Suprapubic skin (tissue), 4 donors: Measurements from ENCODE around the gene TAF11L13.

ENCODE experiments used
- POLR2A ChIP-seq, 2 donors: fragments of 450-650 bp; IDR thresholded peaks; one replicate each; pipeline ENCODE4 v1.6.1; 2017; ENCODE audit warnings: antibody characterized with exemption in 2 of 2, mild to moderate bottlenecking in 2 of 2, moderate library complexity in 2 of 2
- POLR2AphosphoS5 ChIP-seq, 3 donors: sonication (generic); formaldehyde crosslinking; IDR thresholded peaks; one replicate each; pipeline ENCODE4 v1.6.1; 2017; ENCODE audit warnings: antibody characterized with exemption in 3 of 3
- TF ChIP-seq, protein P1 (sequence below), 2 donors: fragments of 200-600 bp in 1 of 2; fragments of 450-650 bp in 1 of 2; sonication (generic) in 1 of 2; IDR thresholded peaks; one replicate each; pipeline ENCODE4 v1.5.1; 2016 to 2019; ENCODE audit warnings: antibody characterized with exemption in 2 of 2, mild to moderate bottlenecking in 1 of 2, moderate library complexity in 1 of 2

DNA sequence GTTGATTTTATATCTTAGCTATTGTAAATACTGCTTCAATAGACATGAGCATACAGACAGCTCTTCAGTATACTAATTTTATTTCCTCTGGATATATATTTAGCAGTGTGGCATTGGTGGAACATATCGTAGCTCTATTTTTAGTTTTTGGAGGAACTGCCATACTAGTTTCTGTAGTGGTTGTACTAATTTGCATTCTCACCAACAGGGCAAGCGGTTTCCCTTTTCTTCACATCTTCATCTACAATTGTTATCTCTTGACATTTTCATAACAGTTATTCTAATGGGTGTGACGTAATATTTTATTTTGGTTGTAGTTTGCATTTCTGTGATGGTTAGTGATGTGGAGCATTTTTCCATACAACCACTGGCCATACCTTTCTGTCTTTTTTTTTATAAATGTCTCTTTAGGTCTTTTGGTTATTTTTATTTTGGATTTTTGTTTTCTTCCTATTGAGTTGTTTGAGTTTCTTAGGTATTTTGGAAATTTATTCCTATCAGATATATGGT, 34.9 kb downstream of the TAF11L13 start:
- TF ChIP-seq POLR2AphosphoS5 (IDR thresholded peaks at IDR 0.05) (no peak), POLR2A (IDR thresholded peaks at IDR 0.05) (no peak)
- TF ChIP-seq, protein P1, sequence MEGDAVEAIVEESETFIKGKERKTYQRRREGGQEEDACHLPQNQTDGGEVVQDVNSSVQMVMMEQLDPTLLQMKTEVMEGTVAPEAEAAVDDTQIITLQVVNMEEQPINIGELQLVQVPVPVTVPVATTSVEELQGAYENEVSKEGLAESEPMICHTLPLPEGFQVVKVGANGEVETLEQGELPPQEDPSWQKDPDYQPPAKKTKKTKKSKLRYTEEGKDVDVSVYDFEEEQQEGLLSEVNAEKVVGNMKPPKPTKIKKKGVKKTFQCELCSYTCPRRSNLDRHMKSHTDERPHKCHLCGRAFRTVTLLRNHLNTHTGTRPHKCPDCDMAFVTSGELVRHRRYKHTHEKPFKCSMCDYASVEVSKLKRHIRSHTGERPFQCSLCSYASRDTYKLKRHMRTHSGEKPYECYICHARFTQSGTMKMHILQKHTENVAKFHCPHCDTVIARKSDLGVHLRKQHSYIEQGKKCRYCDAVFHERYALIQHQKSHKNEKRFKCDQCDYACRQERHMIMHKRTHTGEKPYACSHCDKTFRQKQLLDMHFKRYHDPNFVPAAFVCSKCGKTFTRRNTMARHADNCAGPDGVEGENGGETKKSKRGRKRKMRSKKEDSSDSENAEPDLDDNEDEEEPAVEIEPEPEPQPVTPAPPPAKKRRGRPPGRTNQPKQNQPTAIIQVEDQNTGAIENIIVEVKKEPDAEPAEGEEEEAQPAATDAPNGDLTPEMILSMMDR (IDR thresholded peaks at IDR 0.05), result no peak
